OCI-M2 (cell line): ENCODE measurements around the gene SRRD.
"Not testable (repeated sequence)": the region's sequence is repeated elsewhere in the genome, so short reads cannot be mapped to it uniquely, and the experiment has no call there.

Experiments used
- DNase-seq: peaks from one replicate; lab custom pipeline; 2025; ENCODE audit not compliant: unreplicated experiment; lab: John Stamatoyannopoulos, UW

SRRD gene, protein sequence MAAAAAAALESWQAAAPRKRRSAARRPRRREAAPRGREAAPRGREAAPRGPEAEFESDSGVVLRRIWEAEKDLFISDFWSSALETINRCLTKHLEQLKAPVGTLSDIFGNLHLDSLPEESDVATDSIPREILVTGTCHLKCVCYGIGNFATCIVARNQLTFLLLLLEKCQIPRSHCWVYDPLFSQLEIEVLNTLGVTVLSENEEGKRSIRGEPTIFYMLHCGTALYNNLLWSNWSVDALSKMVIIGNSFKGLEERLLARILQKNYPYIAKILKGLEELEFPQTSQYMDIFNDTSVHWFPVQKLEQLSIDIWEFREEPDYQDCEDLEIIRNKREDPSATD

DNA sequence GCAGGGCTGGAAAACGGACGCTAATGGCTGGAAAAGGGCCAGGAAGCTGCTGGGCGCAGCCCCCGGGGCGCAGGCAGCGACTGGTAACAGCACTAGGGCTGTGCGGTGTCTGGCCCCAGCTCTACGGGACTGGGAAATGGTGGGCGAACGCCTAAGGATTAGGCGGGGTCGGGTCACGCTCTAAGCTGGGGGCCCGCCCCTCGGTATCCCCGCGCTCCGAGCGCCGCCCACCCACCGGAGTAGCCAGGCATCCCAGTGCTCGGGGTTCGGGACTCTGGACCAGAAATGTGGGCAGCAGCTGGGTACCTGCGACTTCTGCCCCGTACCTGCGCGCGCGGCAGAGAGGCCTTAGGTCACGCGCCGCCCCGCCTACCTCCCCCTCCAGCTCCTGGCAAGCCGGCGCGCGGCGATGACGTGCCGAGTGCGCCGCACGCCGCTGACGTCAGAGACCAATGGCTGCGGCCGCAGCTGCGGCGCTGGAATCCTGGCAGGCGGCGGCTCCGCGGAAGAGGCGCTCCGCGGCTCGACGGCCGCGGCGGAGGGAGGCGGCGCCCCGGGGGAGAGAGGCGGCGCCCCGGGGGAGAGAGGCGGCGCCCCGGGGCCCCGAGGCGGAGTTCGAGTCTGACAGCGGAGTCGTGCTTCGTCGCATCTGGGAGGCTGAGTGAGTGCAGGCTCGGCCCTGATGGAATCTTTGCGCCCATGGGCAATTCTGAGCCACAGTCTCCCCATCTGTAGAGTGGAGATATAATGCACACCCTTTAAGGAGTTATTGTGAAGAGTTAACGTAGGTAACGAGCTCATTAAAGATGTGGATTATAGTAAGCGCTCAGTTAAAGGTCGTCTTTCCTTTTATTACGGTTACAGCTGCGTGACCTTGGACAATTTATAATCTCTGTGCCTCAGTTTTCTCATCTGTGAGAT, at the start of gene SRRD, which contains the start of gene HPS4:
Gene SRRD, plus strand, starts transcription at position 439 of the 921 bp plus-strand sequence. Its CDS starts 14 bp downstream, at position 453.
Gene HPS4, minus strand, starts transcription at position 345 of the 921 bp plus-strand sequence. CDS start 2,021 bp downstream, outside the sequence.
- DNase-seq: peak; percentile 56

DNA sequence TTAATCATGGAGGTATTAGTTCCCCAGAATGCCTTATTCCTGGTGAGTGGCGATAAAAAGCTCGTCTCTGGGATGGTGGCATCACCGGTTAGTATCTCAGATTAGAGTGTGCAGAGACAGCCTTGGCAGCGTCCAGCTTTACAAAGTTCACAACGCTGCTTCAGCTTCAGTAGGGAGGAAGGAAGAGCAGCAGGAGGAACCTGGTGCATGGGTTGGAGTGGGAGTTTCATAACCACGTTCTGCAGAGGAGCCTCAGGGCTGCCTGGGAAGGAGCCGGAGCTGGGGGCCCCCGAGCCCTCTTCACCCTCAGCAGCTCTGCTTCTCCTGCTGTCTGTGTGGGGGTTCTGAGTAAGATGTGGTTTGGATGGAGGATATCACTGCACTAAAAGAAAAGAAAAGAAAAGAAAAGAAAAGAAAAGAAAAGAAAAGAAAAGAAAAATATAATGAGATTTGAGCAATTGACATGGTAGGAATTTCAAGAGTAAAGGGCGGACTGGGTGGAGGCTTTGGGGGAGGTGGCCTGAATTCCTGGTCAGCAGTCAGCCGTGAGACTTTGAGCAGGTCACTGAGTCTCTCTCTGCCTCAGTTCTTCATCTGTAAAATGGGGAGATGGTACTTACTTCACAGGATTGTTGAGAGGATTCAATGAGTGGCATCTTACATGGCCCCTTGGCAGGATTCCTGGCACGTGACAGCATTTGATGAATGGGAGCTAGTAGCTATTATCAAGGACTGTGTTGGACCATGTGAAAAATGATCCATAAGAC, 48.2 kb upstream of the SRRD start:
- no peak for DNase-seq

DNA sequence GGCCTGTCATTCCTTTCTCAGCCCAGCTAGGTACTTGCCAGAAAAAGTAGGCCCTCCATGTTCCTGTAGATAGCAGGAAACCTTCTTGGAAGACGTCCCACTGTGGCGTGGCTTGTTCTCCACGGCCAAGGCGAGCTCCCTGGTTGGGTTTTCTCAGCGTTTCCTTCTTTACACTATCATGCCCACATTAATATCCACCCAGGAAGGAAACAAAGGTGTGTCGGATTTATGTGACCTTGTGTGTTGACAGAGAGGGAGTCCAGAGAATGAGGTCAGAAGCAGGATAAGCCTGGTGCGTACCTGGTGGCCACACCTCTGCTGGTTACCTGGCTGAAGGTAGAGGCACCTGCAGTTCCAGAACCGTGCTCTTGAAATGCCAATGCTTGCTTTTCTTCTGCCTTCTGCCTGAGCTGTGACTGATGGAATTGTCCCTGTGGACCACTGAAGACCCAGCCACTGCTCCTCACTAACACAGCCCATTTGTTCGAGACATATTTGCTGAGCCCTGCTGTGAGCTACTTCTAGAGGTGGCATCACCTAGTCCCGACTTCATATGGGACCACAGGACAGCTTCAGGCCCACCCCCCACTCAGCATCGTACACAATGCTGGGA, 46.7 kb upstream of the SRRD start:
- no peak for DNase-seq

DNA sequence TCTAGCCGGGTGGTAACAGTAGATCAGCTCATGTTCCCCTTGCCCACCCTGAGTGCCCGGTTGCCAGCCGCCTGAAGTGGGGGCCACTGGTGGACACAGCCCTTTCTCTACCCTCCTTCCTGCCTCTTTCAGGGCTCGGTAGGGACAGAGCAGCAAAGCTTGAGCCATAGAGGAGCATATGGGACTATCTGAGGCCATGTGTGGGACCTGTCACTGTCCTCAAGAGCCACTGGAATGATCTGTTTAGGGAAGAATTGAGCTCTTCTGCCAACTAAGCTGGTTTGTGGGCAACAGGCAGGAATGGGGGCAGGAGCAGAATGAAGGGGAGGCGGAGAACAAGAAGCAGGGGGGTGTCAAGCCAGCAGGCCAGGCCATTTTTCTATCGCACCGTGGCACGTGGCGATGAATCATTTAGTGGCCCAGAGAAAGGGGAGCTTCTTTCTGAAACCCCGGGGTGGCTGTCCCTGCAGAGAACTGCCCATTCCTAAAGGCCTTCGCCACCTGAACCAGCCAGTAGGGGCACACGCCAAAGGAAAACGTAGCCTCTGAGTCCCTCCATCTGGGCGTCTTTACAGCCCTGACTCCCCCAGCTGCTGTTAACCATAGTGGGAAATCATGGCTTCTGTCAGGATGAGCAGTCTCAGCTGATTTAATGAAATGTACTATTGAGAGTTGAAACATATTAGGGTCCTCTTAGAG, 45.8 kb upstream of the SRRD start:
- DNase-seq: no peak

DNA sequence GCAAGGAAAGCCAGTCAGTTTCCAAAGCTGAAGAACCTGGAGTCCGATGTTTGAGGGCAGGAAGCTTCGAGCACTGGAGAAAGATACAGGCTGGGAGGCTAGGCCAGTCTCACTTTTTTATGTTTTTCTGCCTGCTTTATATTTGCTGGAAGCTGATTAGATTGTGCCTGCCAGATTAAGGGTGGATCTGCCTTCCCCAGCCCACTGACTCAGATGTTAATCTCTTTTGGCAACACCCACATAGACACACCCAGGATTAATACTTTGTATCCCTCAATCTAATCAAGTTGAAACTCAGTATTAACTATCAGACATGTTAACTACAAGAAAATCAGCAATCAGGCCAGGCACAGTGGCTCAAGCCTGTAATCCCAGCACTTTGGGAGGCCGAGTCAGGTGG, 44.9 kb upstream of the SRRD start:
- DNase-seq: not testable (repeated sequence)

DNA sequence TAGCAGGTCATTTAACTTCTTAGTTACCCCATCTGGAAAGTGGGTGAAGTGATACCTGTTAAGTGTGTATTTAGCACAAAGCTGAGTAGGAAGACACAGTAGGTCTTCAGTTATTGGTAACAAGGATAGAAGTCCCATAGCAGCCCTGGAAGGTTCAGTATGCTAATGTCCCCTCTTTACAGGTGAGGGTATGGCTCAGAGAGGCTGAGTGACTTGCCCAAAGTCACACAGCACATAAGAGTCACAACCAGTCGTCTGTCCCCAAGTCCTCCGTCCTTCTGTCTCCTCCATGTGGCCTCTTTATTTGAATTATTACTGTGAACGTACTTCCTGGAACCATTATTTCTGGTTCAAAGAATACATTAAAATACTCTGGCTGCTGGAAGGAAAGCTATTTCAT, 44.1 kb upstream of the SRRD start:
- DNase-seq: no peak

DNA sequence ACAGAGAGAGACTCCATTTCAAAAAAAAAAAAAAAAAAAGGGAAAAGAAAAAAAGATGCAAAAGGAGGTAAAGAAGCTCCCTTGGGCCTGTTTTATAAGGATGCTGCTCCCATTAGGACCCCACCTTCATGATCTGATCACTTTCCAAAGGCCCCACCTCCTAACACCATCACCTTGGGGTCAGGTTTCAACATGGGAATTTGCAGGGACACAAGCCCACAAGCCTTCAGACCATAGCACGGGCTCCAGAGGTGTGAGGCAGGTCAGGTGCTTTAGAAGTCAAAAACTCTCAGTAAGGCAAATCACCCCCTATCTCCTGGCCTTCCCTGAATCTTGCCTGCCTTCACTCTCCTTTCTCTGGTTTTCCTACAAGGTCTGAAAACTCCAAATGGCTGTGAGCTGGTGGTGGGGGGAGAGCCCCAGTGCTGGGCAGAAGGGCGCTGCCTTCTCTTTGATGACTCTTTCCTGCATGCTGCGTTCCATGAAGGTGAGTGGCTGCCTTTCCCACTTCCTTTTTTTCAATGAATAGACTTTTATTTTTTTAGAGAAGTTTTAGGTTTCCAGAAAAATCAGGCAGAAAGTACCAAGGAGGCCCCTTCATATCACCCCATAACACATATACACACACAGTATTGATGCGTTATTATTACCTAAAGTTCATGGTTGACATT, 41.5 kb upstream of the SRRD start:
- DNase-seq: no peak

DNA sequence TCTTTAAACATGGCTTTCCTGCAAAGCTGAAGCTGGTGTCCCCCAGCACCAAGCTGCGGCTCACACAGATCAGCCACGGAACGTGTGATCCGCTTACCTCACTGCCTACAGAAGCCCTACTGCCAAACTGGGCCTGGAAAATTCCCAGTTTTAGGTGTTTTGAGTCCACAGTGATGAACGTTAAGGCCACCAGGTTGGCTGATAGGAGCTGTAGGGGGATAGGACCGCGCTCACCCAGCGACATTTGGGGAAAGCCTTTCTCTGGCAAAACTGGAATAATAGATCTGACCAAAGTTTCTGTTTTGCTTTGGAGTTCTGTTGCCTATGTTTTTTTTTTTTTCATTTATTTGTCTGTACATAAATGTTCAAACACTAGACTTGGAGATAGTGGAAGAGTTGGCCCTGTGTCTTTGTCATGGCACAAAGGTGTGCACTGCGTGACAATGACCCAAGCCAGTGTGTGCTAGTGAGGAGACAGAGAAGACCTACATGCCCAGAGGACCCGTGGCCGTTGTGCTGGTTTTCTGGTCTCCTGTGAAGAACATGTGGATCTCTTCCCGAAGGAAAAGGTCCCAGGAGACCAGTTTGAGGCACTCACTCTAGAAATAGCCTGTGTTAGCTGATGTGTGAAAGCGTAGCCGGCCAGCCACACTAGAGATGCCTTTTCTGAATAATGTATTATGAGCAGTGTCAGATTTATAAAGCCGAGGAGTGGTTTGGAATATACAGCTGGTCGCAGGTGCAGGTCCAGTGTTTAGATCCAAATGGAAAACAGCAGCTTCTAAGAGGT, 39.6 kb upstream of the SRRD start:
- no peak for DNase-seq

DNA sequence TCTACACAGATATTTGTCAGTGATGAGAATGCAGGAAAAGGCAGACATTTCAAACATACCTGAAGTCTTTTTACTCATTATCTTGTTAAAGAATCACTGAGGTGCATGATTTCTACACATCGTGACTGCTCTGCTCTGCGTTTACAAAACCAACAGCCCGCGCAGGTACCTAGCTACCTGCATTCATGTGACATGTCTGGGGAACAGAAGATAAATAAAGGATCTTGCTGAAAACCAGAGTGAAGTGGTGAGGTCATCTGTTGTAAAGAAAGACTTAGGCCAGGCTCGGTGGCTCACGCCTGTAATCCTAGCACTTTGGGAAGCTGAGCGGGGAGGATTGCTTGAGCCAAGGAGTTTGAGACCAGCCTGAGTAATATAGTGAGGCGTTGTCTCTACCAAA, 38.9 kb upstream of the SRRD start:
- DNase-seq: no peak

DNA sequence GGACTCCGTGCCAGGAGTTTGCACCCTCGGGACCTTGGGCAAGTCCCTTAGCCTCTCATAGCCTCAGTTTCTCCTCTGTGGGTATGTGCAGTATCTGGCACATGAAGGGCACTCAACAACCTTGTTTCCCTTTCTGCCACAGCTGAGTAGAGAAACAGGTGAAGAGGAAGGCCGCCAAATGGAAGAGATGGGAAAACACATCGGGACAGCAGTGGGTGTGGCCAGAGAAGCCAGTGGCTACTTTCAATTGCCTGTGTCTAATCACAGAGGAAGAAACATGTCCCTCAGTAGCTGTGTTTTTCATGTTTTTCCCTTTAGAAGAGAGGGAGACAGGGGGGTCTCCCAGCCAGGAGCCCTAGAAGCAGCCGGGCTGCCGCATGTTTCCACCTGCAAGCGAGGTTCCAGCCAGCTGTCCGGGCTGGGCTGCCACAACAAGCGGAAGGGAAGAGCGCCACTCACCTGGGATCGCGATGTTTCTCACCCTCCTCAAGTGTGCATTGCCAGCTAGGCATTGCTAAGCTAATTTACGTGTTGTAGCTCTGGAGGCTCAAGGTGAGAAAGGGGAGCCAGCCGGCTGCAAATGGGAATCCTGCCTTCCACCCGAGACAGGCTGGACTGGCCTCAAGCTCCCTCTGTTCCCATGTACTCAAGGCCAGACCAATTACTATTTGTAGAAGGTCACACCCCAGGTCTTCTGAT, 38.0 kb upstream of the SRRD start:
- DNase-seq: no peak

DNA sequence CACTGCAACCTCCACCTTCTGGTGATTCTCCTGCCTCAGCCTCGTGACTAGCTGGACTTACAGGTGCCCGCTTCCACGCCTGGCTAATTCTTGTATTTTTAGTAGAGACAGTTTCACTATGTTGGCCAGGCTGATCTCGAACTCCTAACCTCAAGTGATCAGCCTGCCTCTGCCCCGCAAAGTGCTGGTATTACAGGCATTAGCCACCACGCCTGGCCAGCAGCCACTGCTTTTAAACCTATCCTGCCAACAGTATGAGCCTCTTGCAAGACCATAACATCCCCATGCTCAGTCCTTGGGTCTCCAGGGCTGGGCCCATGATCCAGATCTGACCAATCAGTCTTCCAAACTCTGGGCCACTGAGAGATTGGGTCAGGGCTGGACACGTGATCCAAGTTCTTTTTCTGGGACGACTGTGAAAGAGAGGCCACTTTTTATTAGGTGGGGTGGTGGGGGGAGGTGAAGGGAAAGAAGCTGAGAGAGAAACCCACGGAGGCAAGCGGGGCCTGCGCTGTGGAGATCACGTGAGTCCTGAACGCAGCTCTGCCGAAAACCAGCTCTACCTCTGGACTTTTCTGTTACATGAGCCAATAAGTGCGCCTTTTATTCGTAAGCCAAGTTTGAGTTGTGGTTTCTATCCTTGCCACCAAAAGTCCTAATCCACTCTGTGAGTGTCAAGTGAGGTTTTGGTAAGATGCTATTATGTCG, 36.7 kb upstream of the SRRD start:
- DNase-seq: no peak

DNA sequence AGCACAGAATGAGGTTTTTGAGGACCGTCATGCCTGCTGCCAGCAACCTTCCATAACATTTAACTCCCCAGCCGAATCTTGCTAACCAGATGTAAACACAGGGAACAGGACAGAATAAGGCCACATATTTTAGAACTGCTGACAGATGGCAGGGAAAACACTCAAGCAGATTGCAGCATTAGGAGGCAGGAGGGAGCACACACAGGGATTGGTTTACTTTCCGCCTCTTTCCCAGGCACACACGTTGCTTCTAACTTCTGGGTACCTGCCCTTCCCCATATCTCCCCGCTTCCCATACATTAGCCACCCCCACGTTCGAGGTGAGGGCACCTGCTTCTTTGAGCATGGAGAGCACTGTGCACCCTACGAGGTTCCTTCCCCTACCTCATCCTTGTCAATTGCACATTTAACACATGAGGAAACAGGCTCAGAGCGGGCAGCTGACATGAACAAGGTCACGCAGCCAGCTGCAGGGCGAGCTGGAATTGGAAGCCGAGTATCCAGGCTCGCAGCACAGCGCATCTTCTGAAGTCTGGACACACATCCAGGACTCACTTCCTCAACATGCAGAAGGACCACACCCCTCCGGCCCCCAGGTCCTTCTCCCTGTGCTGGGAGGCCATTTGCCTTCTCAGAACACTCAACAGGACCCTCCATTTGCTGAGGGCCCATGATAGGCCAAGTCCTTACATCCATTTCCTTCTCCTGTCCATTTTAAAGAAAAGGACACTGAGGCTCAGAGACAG, 35.9 kb upstream of the SRRD start:
- DNase-seq: no peak

DNA sequence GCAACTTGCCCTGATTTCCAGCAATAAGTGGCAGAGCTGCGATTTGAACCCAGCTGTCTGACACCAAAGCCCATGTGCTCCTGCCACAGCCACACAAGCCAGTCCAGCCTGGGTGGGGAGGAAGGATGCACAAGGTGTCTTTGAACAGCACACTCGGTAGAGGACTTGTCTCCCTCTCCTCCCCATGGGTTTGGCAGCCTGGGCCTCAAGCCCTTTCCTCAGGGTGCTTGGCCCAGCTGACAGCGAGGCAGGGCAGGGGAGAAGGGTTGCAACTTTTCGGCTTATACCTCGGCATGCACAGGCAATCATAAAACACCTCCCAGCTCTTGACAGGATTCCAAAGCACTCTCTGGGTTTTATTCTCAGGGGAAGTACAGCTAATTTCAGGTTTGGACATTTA, 35.3 kb upstream of the SRRD start:
- no peak for DNase-seq

DNA sequence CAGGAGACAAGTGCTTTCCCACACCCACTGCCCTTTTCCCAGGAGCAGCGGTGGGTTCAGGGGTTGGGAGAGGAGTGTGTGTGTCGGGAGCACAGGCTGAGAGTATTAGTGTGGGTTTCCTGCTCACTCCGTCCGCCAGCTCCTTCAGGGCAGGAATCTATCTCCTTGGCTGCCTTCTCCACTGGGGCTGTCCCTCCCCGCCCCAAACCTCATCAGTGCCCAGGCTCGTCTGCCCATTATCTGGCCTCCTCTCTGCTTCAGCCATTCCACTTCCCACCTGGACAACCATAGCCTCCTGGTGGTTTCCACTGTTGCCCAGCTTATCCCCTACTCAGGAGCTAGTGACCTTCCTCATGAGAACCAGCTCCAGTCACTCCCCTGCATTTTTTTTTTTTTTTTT, 34.7 kb upstream of the SRRD start:
- DNase-seq: no peak

DNA sequence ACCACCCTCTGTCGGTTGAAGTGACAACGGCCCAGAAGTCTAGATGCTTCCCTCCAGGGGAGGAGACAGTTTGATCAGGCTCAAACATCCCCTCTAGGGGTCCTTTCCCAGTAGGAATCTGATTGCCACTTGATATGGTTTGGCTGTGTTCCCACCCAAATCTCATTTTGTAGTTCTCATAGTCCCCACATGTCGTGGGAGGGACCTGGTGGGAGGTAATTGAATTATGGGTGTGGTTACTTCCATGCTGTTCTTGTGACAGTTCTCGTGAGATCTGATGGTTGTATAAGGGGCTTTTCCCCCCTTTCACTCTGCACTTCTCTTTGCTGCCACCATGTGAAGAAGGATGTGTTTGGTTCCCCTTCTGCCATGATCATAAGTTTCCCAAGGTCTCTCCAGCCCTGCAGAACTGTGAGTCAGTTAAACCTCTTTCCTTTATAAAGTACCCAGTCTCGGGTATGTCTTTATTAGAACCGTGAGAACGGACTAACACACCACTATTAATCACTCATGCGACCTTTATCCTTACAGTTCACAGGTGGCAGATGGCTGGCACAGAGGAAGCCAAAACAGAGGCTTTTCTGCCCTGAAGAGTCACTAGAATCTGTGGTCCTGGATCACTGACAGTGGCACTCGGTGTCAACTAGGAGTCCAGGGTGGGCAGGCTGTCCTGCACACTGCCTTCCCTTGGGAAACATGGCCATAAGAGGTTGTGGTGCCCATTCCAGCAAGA, 33.1 kb upstream of the SRRD start:
- DNase-seq: no peak

DNA sequence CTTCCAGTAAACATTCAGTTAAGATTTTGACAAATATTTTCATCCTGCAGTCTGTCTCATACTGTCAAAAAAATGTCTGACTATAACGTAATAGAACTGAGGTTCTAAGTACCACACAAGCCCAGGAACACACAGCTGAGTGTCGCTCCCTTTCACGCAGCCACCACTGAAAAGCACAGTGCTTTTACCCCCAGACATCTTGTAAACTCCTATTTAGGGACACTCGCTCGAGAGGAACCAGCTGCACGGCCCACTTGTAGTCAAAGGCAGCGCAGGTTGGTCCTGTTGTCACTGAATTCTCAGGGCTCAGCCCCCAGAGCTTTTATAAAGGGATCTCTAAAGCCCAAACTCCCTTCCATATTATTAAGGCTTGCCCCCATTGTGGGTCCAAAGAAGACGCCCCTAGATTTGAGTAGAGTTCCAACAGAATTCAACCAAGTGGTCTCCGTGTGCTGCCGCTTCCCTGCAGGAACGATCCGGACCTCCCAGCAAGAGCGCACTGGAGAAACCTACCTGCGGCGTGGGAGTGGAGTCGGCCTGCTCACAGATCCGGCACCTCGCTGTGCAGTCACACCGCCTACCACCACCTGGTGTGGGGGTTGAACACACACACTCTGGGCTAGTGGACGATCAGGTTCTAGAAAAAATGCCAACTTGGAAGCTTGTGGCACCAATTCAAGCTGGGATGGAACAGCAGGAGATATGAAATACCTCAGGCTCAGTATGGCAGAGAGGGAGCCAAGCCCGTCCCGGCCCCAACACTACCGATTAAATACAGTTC, 31.3 kb upstream of the SRRD start:
- no peak for DNase-seq
